ENCODE results near the gene SCAPER.
"Not testable (repeated sequence)": the region's sequence is repeated elsewhere in the genome, so short reads cannot be mapped to it uniquely, and the experiment has no call there.

SCAPER gene

DNA sequence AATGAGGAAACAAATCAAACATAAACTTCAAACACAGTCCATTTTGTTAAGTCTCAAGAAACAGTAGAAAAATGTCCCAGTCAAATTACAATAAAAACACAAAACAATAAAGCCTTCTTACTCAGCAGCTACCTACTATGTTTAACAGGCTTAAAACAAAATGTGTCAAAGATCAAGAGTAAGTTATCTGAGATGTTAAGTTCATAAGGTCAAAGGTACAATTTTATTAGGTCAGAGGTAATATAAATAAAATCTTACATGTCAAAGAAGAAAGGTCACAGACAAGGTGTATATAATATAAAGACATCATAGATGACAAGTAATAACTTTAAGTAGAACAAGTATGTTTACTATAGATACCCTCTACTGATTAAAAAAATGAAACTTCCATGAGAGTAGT, 208.3 kb downstream of the SCAPER start:
- H3K79me2 ChIP-seq = no peaks in the 10 kb centered on the region
- no peak overlapping the region for H3K27ac ChIP-seq
- H3K9ac ChIP-seq = no peak overlapping the region
- TF ChIP-seq, protein P1, sequence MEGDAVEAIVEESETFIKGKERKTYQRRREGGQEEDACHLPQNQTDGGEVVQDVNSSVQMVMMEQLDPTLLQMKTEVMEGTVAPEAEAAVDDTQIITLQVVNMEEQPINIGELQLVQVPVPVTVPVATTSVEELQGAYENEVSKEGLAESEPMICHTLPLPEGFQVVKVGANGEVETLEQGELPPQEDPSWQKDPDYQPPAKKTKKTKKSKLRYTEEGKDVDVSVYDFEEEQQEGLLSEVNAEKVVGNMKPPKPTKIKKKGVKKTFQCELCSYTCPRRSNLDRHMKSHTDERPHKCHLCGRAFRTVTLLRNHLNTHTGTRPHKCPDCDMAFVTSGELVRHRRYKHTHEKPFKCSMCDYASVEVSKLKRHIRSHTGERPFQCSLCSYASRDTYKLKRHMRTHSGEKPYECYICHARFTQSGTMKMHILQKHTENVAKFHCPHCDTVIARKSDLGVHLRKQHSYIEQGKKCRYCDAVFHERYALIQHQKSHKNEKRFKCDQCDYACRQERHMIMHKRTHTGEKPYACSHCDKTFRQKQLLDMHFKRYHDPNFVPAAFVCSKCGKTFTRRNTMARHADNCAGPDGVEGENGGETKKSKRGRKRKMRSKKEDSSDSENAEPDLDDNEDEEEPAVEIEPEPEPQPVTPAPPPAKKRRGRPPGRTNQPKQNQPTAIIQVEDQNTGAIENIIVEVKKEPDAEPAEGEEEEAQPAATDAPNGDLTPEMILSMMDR (IDR thresholded peaks at IDR 0.05) = no peak
- H3K9me3 ChIP-seq (ENCODE audit: control insufficient read depth, low read length) = no peaks in the 10 kb centered on the region
- no peak overlapping the region for H2AFZ ChIP-seq
- no peak overlapping the region for H3K4me2 ChIP-seq (ENCODE audit: low read length)
- no peaks in the 10 kb centered on the region for H3K4me1 ChIP-seq
- H3K4me3 ChIP-seq (ENCODE audit: low read depth, low read length) = no peak overlapping the region
- H3K27me3 ChIP-seq (ENCODE audit: control insufficient read depth, insufficient read depth, low read length) = no peaks in the 10 kb centered on the region
- H3K36me3 ChIP-seq (ENCODE audit: control insufficient read depth, insufficient read depth, low read length) = no peaks in the 10 kb centered on the region

DNA sequence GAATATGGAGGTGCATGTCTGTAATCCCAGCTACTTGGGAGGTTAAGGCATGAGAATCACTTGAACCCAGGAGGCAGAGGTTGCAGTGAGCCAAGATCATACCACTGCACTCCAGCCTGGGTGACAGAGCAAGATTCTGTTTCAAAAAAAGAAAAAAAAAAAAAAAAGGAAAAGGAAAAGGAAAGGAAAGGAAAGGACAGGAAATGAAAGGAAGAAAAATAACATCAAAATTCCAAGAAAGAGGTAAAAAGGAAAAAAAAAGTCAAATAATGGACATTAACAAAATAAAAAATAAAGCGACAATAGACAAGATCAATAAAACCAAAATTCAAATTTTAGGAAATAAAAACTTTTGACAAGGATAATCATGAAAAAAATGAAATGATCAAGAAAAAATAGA, 212.6 kb downstream of the SCAPER start:
- H3K27ac ChIP-seq; H2AFZ ChIP-seq; H3K27me3 ChIP-seq (ENCODE audit: control insufficient read depth, insufficient read depth, low read length); H3K4me1 ChIP-seq; H3K36me3 ChIP-seq (ENCODE audit: control insufficient read depth, insufficient read depth, low read length); H3K4me3 ChIP-seq (ENCODE audit: low read depth, low read length); H3K79me2 ChIP-seq; H3K4me2 ChIP-seq (ENCODE audit: low read length); H3K9ac ChIP-seq; H3K9me3 ChIP-seq (ENCODE audit: control insufficient read depth, low read length): not testable (repeated sequence)

DNA sequence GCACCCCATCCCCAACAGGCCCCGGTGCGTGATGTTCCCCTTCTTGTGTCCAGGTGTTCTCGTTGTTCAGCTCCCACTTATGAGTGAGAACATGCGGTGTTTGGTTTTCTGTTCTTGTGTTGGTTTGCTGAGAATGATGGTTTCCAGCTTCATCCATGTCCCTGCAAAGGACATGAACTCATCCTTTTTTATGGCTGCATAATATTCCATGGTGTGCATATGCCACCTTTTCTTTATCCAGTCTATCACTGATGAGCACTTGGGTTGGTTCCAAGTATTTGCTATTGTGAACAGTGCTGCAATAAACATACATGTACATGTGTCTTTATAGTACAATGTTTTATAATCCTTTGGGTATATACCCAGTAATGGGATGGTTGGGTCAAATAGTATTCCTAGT, 217.5 kb downstream of the SCAPER start:
- H3K36me3 ChIP-seq (ENCODE audit: control insufficient read depth, insufficient read depth, low read length); H3K9me3 ChIP-seq (ENCODE audit: control insufficient read depth, low read length); H3K27me3 ChIP-seq (ENCODE audit: control insufficient read depth, insufficient read depth, low read length); H3K9ac ChIP-seq; H3K4me1 ChIP-seq; H2AFZ ChIP-seq; H3K27ac ChIP-seq; H3K79me2 ChIP-seq; H3K4me2 ChIP-seq (ENCODE audit: low read length); H3K4me3 ChIP-seq (ENCODE audit: low read depth, low read length): not testable (repeated sequence)

DNA sequence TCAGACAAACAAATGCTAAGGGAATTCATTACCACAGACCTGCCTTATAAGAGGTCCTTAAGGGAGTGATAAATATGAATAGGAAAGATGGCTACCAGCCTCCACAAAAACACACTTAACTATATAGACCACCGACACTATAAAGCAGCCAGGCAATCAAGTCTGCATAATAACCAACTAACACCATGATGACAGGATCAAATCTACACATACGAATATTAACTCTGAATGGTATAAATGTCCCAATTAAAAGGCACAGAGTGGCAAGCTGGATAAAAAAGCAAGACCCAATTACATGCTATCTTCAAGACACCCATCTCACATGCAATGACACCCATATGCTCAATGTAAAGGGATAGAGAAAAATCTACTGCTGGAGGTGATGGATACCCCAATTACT, 221.1 kb downstream of the SCAPER start:
- no peak overlapping the region for H3K4me3 ChIP-seq (ENCODE audit: low read depth, low read length)
- H3K4me1 ChIP-seq = no peaks in the 10 kb centered on the region
- TF ChIP-seq, protein P1 (IDR thresholded peaks at IDR 0.05) = no peak
- H2AFZ ChIP-seq = no peak overlapping the region
- H3K9ac ChIP-seq = no peak overlapping the region
- no peak overlapping the region for H3K27ac ChIP-seq
- H3K4me2 ChIP-seq (ENCODE audit: low read length) = no peak overlapping the region
- no peaks in the 10 kb centered on the region for H3K27me3 ChIP-seq (ENCODE audit: control insufficient read depth, insufficient read depth, low read length)
- no peaks in the 10 kb centered on the region for H3K9me3 ChIP-seq (ENCODE audit: control insufficient read depth, low read length)
- no peaks in the 10 kb centered on the region for H3K36me3 ChIP-seq (ENCODE audit: control insufficient read depth, insufficient read depth, low read length)
- H3K79me2 ChIP-seq = no peaks in the 10 kb centered on the region

DNA sequence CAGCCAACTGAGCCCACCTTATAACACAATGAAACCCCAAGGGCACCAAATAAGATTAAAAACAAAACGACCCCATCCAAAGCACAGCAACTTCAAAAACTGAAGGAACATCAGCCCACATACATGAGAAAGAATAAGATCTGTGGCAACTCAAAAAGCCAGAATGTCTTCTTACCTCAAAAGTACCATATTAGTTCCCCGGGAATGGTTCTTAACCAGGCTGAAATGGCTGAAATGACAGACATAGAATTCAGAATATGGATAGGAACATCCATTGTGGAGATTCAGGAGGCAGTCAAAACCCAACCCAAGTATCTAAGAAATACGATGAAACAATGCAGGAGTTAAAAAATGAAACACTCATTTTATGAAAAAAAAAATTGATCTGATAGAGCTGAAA, 222.3 kb downstream of the SCAPER start:
- no peak overlapping the region for H3K9ac ChIP-seq
- TF ChIP-seq, protein P1 (IDR thresholded peaks at IDR 0.05) = no peak
- H3K4me2 ChIP-seq (ENCODE audit: low read length) = no peak overlapping the region
- no peaks in the 10 kb centered on the region for H3K27me3 ChIP-seq (ENCODE audit: control insufficient read depth, insufficient read depth, low read length)
- H3K27ac ChIP-seq = no peak overlapping the region
- H2AFZ ChIP-seq = no peak overlapping the region
- no peaks in the 10 kb centered on the region for H3K9me3 ChIP-seq (ENCODE audit: control insufficient read depth, low read length)
- no peak overlapping the region for H3K4me3 ChIP-seq (ENCODE audit: low read depth, low read length)
- no peaks in the 10 kb centered on the region for H3K4me1 ChIP-seq
- H3K36me3 ChIP-seq (ENCODE audit: control insufficient read depth, insufficient read depth, low read length) = no peaks in the 10 kb centered on the region
- no peaks in the 10 kb centered on the region for H3K79me2 ChIP-seq

DNA sequence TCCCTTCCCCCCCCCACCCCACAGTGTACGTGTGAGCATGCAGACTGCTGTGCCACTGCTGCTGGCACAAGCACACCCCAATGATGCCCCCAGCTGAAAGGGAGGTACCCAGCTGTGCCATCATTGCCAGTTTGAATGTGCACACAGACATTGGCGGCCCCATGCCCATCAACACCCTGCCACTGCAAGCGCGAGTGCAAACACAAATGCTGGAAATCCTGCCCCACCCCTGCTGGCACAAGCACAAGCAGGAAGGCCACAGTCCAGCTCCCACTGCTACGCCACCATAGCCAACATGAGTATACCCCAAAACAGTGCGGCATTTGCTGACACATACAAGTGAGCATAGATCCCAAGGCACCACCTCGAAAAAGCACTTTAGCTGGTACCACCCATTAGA, 222.9 kb downstream of the SCAPER start:
- TF ChIP-seq, protein P1 (IDR thresholded peaks at IDR 0.05) = no peak
- Histone ChIP-seq H3K27me3 (ENCODE audit: control insufficient read depth, insufficient read depth, low read length) (no peaks in the 10 kb centered on the region), H3K9ac (no peak overlapping the region), H3K4me2 (ENCODE audit: low read length) (no peak overlapping the region), H2AFZ (no peak overlapping the region), H3K36me3 (ENCODE audit: control insufficient read depth, insufficient read depth, low read length) (no peaks in the 10 kb centered on the region), H3K9me3 (ENCODE audit: control insufficient read depth, low read length) (no peaks in the 10 kb centered on the region), H3K4me1 (no peaks in the 10 kb centered on the region), H3K27ac (no peak overlapping the region), H3K79me2 (no peaks in the 10 kb centered on the region), H3K4me3 (ENCODE audit: low read depth, low read length) (no peak overlapping the region)
